GM12875 (cell line): Measurements from ENCODE around the gene ZMIZ1.
"Not testable (repeated sequence)": the region's sequence is repeated elsewhere in the genome, so short reads cannot be mapped to it uniquely, and the experiment has no call there.

ENCODE experiments used
- H3K4me3 ChIP-seq: one replicate; pipeline ENCODE4 v1.5.1; 2011; ENCODE audit warnings: low read depth, low read length, control low read depth
- CTCF ChIP-seq: IDR thresholded peaks from 2 replicates; pipeline ENCODE4 v1.5.1; 2011; ENCODE audit warnings: low read depth, mild to moderate bottlenecking, control low read depth, inconsistent platforms, low read length, moderate library complexity, borderline replicate concordance; ENCODE audit not compliant: insufficient read depth

The ZMIZ1 gene

GRCh38 chr10:79277579-79278269, 209.0 kb downstream of the ZMIZ1 start:
- no peak overlapping the region for H3K4me3 ChIP-seq
- no peak for TF ChIP-seq CTCF

GRCh38 chr10:79279047-79279446, 210.3 kb downstream of the ZMIZ1 start:
- H3K4me3 ChIP-seq: not testable (repeated sequence)

GRCh38 chr10:79280956-79281355, 212.2 kb downstream of the ZMIZ1 start:
- no peak for TF ChIP-seq CTCF

GRCh38 chr10:79282388-79282787, 213.6 kb downstream of the ZMIZ1 start:
- no peak for TF ChIP-seq CTCF

More at GRCh38 chr10:79280956-79281355, 212.2 kb downstream of the ZMIZ1 start:
- H3K4me3 ChIP-seq: no peak overlapping the region

GRCh38 chr10:79283616-79284015, 214.8 kb downstream of the ZMIZ1 start:
- no peak overlapping the region for H3K4me3 ChIP-seq
- TF ChIP-seq CTCF: no peak

More at GRCh38 chr10:79282388-79282787, 213.6 kb downstream of the ZMIZ1 start:
- H3K4me3 ChIP-seq: no peak overlapping the region

GRCh38 chr10:79284158-79284871, 215.5 kb downstream of the ZMIZ1 start:
- no peak for TF ChIP-seq CTCF

GRCh38 chr10:79285315-79286197, 216.8 kb downstream of the ZMIZ1 start:
- TF ChIP-seq CTCF: no peak
- H3K4me3 ChIP-seq: peak overlapping the region; percentile 52

More at GRCh38 chr10:79284158-79284871, 215.5 kb downstream of the ZMIZ1 start:
- H3K4me3 ChIP-seq: no peak overlapping the region
